K562 (cell line): ENCODE data around the gene GARNL3. TPM values are rescaled to one million over a fixed set of nuclear protein-coding genes. Genes with fewer than 3 reads are reported as not detected.

ENCODE experiments used
- ATAC-seq: fragments of 200-7000 bp; cut with Tn5 transposase; 3 replicates; pipeline ENCODE4 v1.9.1; 2020; ENCODE audit warnings: moderate library complexity
- BruUV-seq: library from RNA; stranded (reverse); fragments of 400-500 nt; replicated peaks from 2 replicates; lab custom pipeline; 2021; lab: Mats Ljungman, UMichigan
- CTCF ChIA-PET: fragments of 300-600 bp; formaldehyde crosslinking; extraction: SDS; loops from one replicate; lab custom pipeline; 2021; ENCODE audit warnings: low intra/inter-chr PET ratio; lab: Yijun Ruan, JAX
- POLR2A ChIA-PET: fragments of 300-600, 350-650 bp; sonication (Branson Sonifier 250); formaldehyde crosslinking; extraction: SDS; loops from one replicate; lab custom pipeline; 2021; ENCODE audit warnings: antibody characterized with exemption, inconsistent platforms; lab: Yijun Ruan, JAX
- DNase-seq, 4 experiments: peaks; one replicate each; pipeline versions ENCODE4 v3.0.0 to v3.0.0-alpha.2; 2011 to 2018; ENCODE audit warnings: low spot score in 3 of 4, mixed read lengths in 3 of 4; ENCODE audit errors: extremely low read depth in 1 of 4
- FAIRE-seq: peaks from 2 replicates; lab custom pipeline; 2011; peaks lifted over from hg19 to GRCh38; lab: Jason Lieb, UNC
- H2AFZ ChIP-seq: 2 replicates; pipeline ENCODE4 v1.6.0; 2011; ENCODE audit warnings: low read depth, low read length, control low read depth, inconsistent platforms
- H3K27ac ChIP-seq: fragments of 200-600 bp; 3 replicates; pipeline ENCODE4 v1.8.0; 2011; ENCODE audit warnings: low read depth, mild to moderate bottlenecking, control low read depth, inconsistent platforms, low read length, moderate library complexity, mixed read lengths; ENCODE audit errors: extremely low read depth
- H3K27me3 ChIP-seq, 2 experiments: fragments of 300-600 bp in 1 of 2; 2 replicates in 1 of 2; 3 replicates in 1 of 2; pipeline versions ENCODE4 v1.6.0 to v1.8.0; 2011; ENCODE audit warnings: inconsistent platforms in 2 of 2, low read length in 2 of 2, mild to moderate bottlenecking in 1 of 2, mixed read lengths in 1 of 2, moderate library complexity in 1 of 2; ENCODE audit not compliant: control insufficient read depth in 2 of 2, insufficient read depth in 2 of 2
- H3K36me3 ChIP-seq: fragments of 300-600 bp; 3 replicates; pipeline ENCODE4 v1.8.0; 2011; ENCODE audit warnings: mild to moderate bottlenecking, low read length, inconsistent platforms; ENCODE audit not compliant: control insufficient read depth, insufficient read depth
- H3K4me1 ChIP-seq, 2 experiments: fragments of 200-600 bp in 1 of 2; replicated peaks in 1 of 2; 2 replicates in 1 of 2; 3 replicates in 1 of 2; pipeline versions ENCODE4 v1.5.1 to v1.8.0; 2011; ENCODE audit warnings: inconsistent platforms in 2 of 2, low read length in 2 of 2, mild to moderate bottlenecking in 1 of 2, mixed read lengths in 1 of 2, moderate library complexity in 1 of 2; ENCODE audit not compliant: control insufficient read depth in 2 of 2, insufficient read depth in 2 of 2
- H3K4me2 ChIP-seq: 2 replicates; pipeline ENCODE4 v1.6.1; 2011; ENCODE audit warnings: low read length, control low read depth, inconsistent platforms, mixed read lengths; ENCODE audit not compliant: insufficient read depth
- H3K4me3 ChIP-seq: fragments of 200-600 bp; sonication (generic), shearing (Covaris generic); 2 replicates; pipeline ENCODE4 v1.5.1; 2016; ENCODE audit warnings: control low read depth, inconsistent platforms
- H3K79me2 ChIP-seq: fragments of 200-600 bp; 3 replicates; pipeline ENCODE4 v1.8.0; 2011; ENCODE audit warnings: low read length, inconsistent platforms; ENCODE audit not compliant: control insufficient read depth, insufficient read depth
- H3K9ac ChIP-seq, 2 experiments: 2 replicates each; pipeline versions ENCODE4 v1.6.0 to v1.6.1; 2011; ENCODE audit warnings: low read depth in 2 of 2, low read length in 2 of 2, control low read depth in 1 of 2, inconsistent platforms in 1 of 2, mild to moderate bottlenecking in 1 of 2, mixed read lengths in 1 of 2; ENCODE audit not compliant: insufficient read depth in 1 of 2
- H3K9me1 ChIP-seq: one replicate; pipeline ENCODE4 v1.6.0; 2011; ENCODE audit warnings: inconsistent platforms, mild to moderate bottlenecking, low read length, moderate library complexity; ENCODE audit not compliant: control insufficient read depth, insufficient read depth
- H3K9me3 ChIP-seq: replicated peaks from 2 replicates; pipeline ENCODE4 v1.5.1; 2011; ENCODE audit warnings: low read depth, low read length, inconsistent platforms; ENCODE audit not compliant: control insufficient read depth, insufficient read depth
- H4K20me1 ChIP-seq: replicated peaks from 2 replicates; pipeline ENCODE4 v1.6.1; 2011; ENCODE audit warnings: low read length, inconsistent platforms, mixed read lengths; ENCODE audit not compliant: control insufficient read depth, insufficient read depth
- JUNB ChIP-seq: fragments of 450-650 bp; formaldehyde crosslinking; conservative IDR thresholded peaks from 2 replicates; pipeline ENCODE4 v1.4.0; 2020; ENCODE audit warnings: mild to moderate bottlenecking
- TBP ChIP-seq: optimal IDR thresholded peaks from 2 replicates; pipeline ENCODE3; 2011; ENCODE audit warnings: low read depth, low read length, improper control_type of control experiment
- ZNF239 ChIP-seq: fragments of 250-450 bp; sonication (Bioruptor Pico); IDR thresholded peaks from 2 replicates; pipeline ENCODE4 v1.4.0; 2020; ENCODE audit warnings: mild to moderate bottlenecking
- WGBS: fragments of 100-300 bp; shearing (Covaris generic); methylation state at CpG from one replicate; pipeline ENCODE4 v1.1.6; 2016; ENCODE audit warnings: low coverage, mixed read lengths; ENCODE audit not compliant: insufficient coverage; ENCODE audit errors: missing lambda C conversion rate; 5-methylcytosine and 5-hydroxymethylcytosine counted together
- in situ Hi-C: fragments of 300-500 bp; cut with MboI; formaldehyde crosslinking; loops from 4 replicates; pipeline ENCODE4 v1.15.0; 2018; ENCODE audit warnings: inconsistent platforms, mixed read lengths
- intact Hi-C: fragments of 100-400 bp; cut with micrococcal nuclease; formaldehyde crosslinking; loops from 2 replicates; pipeline ENCODE4 v1.14.2; 2022
- polyA plus RNA-seq, 8 experiments: library from polyadenylated mRNA; depleted of rRNA in 4 of 8; stranded (reverse) in 5 of 8; unstranded in 3 of 8; fragments of >200 nt; fragmentation: Nextera tagmentation in 2 of 8; fragmentation: Illumina TruSeq in 1 of 8; extraction: Ambion mirVana in 2 of 8; extraction: Trizol in 1 of 8; gene quantifications; 2 replicates each; pipeline versions ENCODE4 v1.2.1 to v1.2.3, GENCODE V29; 2011 to 2014; ENCODE audit warnings: inconsistent platforms in 1 of 8, missing spikeins in 1 of 8
- total RNA-seq, 7 experiments: library from RNA; depleted of rRNA in 6 of 7; stranded (reverse); fragments of >200 nt in 6 of 7; fragmentation: Illumina TruSeq in 2 of 7; extraction: Trizol in 2 of 7; gene quantifications; 2 replicates each; pipeline versions ENCODE4 v1.2.1 to v1.2.3, GENCODE V29; 2011 to 2021; ENCODE audit warnings: low replicate concordance in 1 of 7

GARNL3 gene
- total and polyA plus RNA-seq, 9 of the 15 experiments (the other 6 are each of a cell fraction or from before 2014, with no cell fraction given): 0.35 to 2.7 (median 1.6) TPM

DNA sequence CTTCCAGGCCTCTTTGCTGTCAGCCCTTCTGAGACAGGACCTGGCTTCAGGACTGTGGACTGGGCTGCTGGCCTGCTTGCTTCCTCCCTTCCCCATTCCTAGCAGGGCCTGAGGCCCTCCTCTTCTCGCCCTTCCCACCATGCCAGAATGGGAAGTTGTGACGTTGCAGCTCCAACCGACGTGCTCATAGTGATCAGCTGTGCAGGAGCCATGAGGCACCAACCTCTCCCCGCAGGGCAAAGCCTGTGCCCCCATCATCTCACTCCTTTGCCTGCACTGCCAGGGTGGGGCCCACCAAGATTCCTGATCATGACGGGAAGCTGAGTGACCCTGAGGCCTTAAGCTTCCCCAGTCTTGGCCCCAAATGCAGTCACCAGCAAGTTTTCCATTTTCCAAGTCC, 45.1 kb upstream of the GARNL3 start:
- in situ Hi-C loops: loop anchor here (10.0 kb wide), 1 partner anchor 705 kb away; no protein-coding TSS in a partner anchor
- no TSS peak for BruUV-seq
- no peak overlapping the region for H3K4me3 ChIP-seq
- no peak for TF ChIP-seq TBP
- no peaks in the 10 kb centered on the region for H3K9me3 ChIP-seq
- intact Hi-C loops: loop anchor here (5.0 kb wide), 2 partner anchors 178 to 278 kb away; partner anchors contain the start of gene SLC2A8
- H3K27ac ChIP-seq: no peak overlapping the region
- H3K36me3 ChIP-seq: no peaks in the 10 kb centered on the region
- H4K20me1 ChIP-seq: no peaks in the 10 kb centered on the region
- H3K79me2 ChIP-seq: no peaks in the 10 kb centered on the region
- H2AFZ ChIP-seq: no peak overlapping the region
- H3K27me3 ChIP-seq: peaks cover 25 to 72% of the 10 kb centered on the region in 2 experiments; a peak in 4 of 5 replicates
- no peak for ATAC-seq
- H3K4me2 ChIP-seq: no peak overlapping the region
- CTCF ChIA-PET: no interaction called here
- no peak overlapping the region for H3K9ac ChIP-seq
- no peak for DNase-seq
- POLR2A ChIA-PET: interaction anchor here (0.8 to 1.4 kb wide), 2 partner anchors 9 to 78 kb away, joined by 3 to 5 read pairs; no protein-coding TSS in a partner anchor
- 5% methylated on average over 6 of the region's 6 CpGs for WGBS
- FAIRE-seq: no peak
- peaks cover 4% of the 10 kb centered on the region for H3K9me1 ChIP-seq
- H3K4me1 ChIP-seq: peaks cover 5 to 12% of the 10 kb centered on the region in 2 experiments; a peak in 4 of 5 replicates

DNA sequence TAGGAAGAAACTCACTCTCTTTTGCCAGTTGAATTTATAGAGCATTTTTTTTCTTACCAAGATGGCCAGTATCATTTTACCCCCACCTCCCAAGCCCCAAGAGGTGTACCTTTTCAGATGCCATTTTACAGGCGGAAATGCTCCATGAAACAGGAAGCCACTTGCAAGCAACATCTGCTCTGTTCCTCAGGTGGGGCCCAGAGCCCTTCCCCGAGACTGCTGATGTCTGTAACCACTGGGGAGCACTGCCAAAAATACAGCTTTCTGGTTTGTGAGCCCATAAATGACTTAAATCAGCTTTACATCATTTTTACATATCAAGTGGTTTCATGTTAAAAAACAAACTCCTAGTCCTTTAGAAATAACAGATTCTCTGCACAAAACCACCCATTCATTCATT, 42.9 kb upstream of the GARNL3 start:
- DNase-seq (no peak), ATAC-seq (no peak), FAIRE-seq (no peak)
- H3K9ac ChIP-seq: no peak overlapping the region
- no peak overlapping the region for H3K27ac ChIP-seq
- H3K27me3 ChIP-seq: peaks cover 19 to 65% of the 10 kb centered on the region in 2 experiments; a peak in 4 of 5 replicates
- no TSS peak for BruUV-seq
- in situ Hi-C loops (no loop called here), intact Hi-C loops (loop anchor here (10.0 kb wide), 1 partner anchor 203 kb away; the partner anchor contains the start of gene ZNF79)
- WGBS: 0% methylated on average over 2 of the region's 2 CpGs
- peaks cover 5 to 24% of the 10 kb centered on the region in 2 experiments; a peak in 4 of 5 replicates for H3K4me1 ChIP-seq
- peaks cover 4% of the 10 kb centered on the region for H3K9me1 ChIP-seq
- H3K4me3 ChIP-seq: no peak overlapping the region
- no peak overlapping the region for H2AFZ ChIP-seq
- ChIA-PET CTCF (no interaction called here), POLR2A (interaction anchor here (0.9 kb wide), 1 partner anchor 17 kb away, joined by 3 read pairs; no protein-coding TSS in a partner anchor)
- H4K20me1 ChIP-seq: no peaks in the 10 kb centered on the region
- TF ChIP-seq ZNF239 (CRISPR knock-in tag) (no peak), JUNB (CRISPR knock-in tag) (no peak)
- H3K9me3 ChIP-seq: no peaks in the 10 kb centered on the region
- H3K4me2 ChIP-seq: no peak overlapping the region
- H3K36me3 ChIP-seq: no peaks in the 10 kb centered on the region
- no peaks in the 10 kb centered on the region for H3K79me2 ChIP-seq
